ENCODE data around the gene SLC37A1. TPM values are rescaled to one million over a fixed set of nuclear protein-coding genes. Genes with fewer than 3 reads are reported as not detected.

Gene SLC37A1
- total RNA-seq = 100 to 1,000 TPM in 1 of 2 donors, 10 to 100 TPM in 1; 98.5 to 118 TPM

DNA sequence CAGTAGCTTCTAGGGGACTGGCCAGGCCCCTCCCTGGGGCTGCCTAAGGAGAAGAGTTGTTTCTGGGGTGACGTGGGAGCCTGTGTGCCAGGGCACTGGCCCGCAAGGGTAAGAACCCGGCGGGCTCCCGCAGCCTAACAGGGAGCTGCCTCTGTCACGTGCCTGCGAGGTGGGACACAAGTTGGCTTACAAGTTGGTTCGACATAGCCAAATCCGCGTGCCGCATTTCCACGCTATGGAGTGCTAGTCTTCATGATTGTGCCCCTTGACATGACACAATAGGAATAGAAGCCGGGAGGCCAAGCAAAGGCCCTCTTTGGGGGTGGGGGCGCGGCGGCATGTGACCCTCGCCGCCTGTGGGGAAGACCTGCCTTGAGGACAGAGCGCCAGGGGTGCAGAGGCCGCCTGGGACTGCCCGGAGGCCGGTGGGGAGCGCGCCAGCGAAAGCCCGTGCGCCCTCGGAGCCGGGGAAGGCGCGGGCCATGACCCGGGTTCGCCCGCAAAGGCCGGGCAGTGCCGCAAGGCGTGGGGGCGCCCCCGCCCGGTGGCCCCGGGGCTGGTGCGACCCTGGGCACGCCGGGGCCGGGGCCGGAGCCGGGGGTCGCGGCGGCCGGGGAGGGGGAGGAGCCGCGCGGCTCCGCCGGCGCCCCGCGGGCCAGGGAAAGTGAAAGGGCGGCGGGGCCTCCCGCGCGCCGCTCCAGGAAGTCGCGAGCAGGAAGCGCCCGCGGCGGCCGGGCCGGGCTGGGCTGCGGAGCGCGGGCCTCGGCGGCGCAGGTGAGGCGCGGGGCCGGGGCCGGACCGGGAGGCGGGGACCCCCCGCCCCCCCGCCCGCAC lies at the start of gene SLC37A1:
SLC37A1 (plus strand) TSS at position 702 of the 834 bp plus-strand sequence. CDS start 4,603 bp downstream, outside the sequence.
- DNase-seq = peak; percentile 46
- no peaks in the 10 kb centered on the region for H3K4me1 ChIP-seq
- peak within 1 kb of the TSS; percentile 84 for H3K4me3 ChIP-seq
- TF ChIP-seq, protein P1, sequence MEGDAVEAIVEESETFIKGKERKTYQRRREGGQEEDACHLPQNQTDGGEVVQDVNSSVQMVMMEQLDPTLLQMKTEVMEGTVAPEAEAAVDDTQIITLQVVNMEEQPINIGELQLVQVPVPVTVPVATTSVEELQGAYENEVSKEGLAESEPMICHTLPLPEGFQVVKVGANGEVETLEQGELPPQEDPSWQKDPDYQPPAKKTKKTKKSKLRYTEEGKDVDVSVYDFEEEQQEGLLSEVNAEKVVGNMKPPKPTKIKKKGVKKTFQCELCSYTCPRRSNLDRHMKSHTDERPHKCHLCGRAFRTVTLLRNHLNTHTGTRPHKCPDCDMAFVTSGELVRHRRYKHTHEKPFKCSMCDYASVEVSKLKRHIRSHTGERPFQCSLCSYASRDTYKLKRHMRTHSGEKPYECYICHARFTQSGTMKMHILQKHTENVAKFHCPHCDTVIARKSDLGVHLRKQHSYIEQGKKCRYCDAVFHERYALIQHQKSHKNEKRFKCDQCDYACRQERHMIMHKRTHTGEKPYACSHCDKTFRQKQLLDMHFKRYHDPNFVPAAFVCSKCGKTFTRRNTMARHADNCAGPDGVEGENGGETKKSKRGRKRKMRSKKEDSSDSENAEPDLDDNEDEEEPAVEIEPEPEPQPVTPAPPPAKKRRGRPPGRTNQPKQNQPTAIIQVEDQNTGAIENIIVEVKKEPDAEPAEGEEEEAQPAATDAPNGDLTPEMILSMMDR (IDR thresholded peaks at IDR 0.05) = no peak
- peak within 1 kb of the TSS; percentile 73 to 86 for H3K9ac ChIP-seq (ENCODE audit: low read depth in 2 of 2, low read length in 2 of 2)
- H3K36me3 ChIP-seq = no peaks in the 10 kb centered on the region
- H3K9me3 ChIP-seq = no peaks in the 10 kb centered on the region
- intact Hi-C loops (cut with DNase I) = no loop called here
- H3K27ac ChIP-seq = peak within 1 kb of the TSS; percentile 81
- no peaks in the 10 kb centered on the region for H3K27me3 ChIP-seq

DNA sequence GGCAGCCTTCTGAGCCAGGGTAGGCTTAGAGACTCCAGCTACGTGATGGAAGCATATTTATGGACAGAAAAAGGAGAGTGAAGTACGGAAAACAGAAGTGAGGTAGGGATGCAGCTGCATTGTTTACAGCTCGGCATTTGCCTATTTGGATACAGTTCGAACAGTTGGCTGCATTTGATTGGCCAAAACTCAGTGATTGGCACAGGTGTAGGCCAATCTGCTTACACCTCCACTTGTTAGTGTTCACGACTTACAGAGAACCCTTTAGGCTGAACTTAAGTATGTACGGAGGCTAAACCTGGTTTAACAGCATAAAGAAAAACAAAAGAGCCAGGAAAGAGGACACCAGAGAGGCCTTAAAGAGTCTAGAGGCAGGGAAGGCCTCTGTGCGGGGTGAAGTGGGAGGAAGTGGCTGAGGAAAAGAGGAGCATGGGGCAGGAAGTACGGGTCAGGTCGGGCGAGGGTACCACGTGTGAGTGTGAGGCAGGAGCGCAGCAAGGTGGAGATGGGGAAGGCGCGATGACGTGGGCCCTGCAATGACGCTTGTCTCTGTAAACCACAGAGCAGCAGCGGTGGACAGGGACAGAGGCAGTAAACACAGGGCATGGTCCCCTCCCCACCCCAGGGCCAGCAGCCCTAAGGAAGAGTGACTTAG lies 49.7 kb upstream of the SLC37A1 start:
- Histone ChIP-seq H3K4me3 (no peak overlapping the region), H3K27me3 (no peaks in the 10 kb centered on the region), H3K9ac (ENCODE audit: low read depth in 2 of 2, low read length in 2 of 2) (peak overlapping the region in 1 of 2 donors; percentile 51), H3K9me3 (no peaks in the 10 kb centered on the region), H3K36me3 (no peaks in the 10 kb centered on the region), H3K4me1 (peaks cover 44% of the 10 kb centered on the region), H3K27ac (peak overlapping the region; percentile 90)
- intact Hi-C loops (cut with DNase I) = no loop called here
- TF ChIP-seq, protein P1 (IDR thresholded peaks at IDR 0.05) = no peak
- peak; percentile 76 for DNase-seq

DNA sequence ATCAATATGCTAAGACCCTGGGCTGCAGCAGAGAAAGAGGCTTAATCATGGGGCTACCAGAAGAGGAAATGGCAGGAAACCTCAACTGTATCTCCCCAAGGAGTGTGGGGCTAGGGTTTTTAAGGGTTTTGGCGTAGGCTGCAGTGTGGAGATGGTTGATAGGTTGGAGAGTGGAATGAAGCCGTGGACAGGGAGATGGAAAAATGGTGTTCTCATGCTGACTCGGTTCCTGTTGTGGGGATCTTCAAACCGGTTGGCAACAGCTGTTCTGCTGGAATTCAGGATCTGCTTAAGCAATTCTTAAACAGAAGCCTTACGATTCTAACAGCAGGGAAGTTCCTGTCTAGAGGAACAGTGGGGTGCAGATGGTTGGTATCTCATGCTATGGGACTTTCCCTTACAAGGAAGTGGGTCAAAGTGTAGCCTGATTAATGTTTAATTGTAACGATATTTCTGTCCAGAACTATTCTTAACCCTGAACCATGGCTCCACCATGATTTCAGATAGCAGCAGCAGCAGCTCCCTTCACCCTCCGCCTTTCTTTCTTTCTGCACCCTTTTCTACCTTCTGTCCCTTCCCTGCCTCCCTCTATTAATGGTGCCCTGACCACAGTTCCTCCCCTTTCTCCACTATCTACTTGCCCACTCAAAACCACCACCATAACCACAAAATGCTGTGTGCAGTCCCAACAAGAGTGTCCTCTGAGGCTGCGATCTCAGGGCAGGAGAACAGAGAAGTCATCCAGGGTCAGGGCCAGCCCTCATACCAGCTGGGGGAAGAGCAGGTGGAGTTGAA lies 48.4 kb upstream of the SLC37A1 start:
- Histone ChIP-seq H3K4me3 (no peak overlapping the region), H3K9me3 (no peaks in the 10 kb centered on the region), H3K36me3 (no peaks in the 10 kb centered on the region), H3K27me3 (no peaks in the 10 kb centered on the region), H3K27ac (peak overlapping the region; percentile 90), H3K9ac (ENCODE audit: low read depth in 2 of 2, low read length in 2 of 2) (peak overlapping the region; percentile 38 to 47), H3K4me1 (peaks cover 42% of the 10 kb centered on the region)
- peak; percentile 64 for DNase-seq
- intact Hi-C loops (cut with DNase I) = loop anchor here (5.0 kb wide), 1 partner anchor 67 kb away; no protein-coding TSS in a partner anchor
- TF ChIP-seq, protein P1 (IDR thresholded peaks at IDR 0.05) = no peak

DNA sequence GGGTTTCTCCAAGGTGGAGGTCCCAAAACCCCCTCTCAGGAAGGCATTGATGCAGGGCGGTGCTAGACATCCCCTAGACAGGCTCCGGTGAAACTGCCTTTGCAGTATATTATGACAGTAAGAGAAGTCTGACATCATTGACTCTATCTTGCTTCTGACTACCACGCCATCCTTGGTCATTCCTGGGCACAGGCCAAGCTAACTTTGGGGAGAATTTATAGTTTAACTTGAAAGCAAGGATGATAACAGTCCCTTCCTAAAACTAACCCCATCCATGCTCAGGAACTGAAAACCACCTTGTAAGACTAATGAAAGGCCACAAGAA lies 47.9 kb upstream of the SLC37A1 start:
- H3K27ac ChIP-seq = peak overlapping the region; percentile 90
- DNase-seq = no peak
- no peaks in the 10 kb centered on the region for H3K9me3 ChIP-seq
- H3K36me3 ChIP-seq = no peaks in the 10 kb centered on the region
- H3K9ac ChIP-seq (ENCODE audit: low read depth in 2 of 2, low read length in 2 of 2) = peak overlapping the region; percentile 38 to 47
- peaks cover 37% of the 10 kb centered on the region for H3K4me1 ChIP-seq
- TF ChIP-seq, protein P1 (IDR thresholded peaks at IDR 0.05) = no peak
- no peak overlapping the region for H3K4me3 ChIP-seq
- no peaks in the 10 kb centered on the region for H3K27me3 ChIP-seq
- intact Hi-C loops (cut with DNase I) = loop anchor here (5.0 kb wide), 1 partner anchor 67 kb away; no protein-coding TSS in a partner anchor

DNA sequence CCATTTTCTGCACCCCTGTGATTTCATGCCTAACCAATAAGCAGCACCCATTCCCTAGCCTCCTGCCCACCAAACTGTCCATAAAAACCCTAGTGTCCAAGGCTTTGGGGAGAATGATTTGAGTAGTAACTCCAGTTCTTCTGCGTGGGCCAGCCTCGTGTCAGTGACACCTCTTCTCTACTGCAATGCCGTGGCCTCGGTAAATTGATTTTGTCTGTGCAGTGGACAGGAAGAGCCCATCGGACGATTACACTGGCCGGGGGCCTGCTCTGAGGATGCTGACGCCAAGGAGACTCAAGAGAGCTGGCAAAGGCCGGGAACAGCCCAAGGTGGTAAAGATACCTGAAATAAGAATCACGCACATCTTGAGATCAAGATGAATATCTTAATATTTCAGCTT lies 47.0 kb upstream of the SLC37A1 start:
- intact Hi-C loops (cut with DNase I) = loop anchor here (5.0 kb wide), 1 partner anchor 66 kb away; no protein-coding TSS in a partner anchor
- H3K9ac ChIP-seq (ENCODE audit: low read depth in 2 of 2, low read length in 2 of 2) = no peak overlapping the region
- H3K27me3 ChIP-seq = no peaks in the 10 kb centered on the region
- no peak overlapping the region for H3K4me3 ChIP-seq
- DNase-seq = no peak
- peaks cover 31% of the 10 kb centered on the region for H3K4me1 ChIP-seq
- no peaks in the 10 kb centered on the region for H3K9me3 ChIP-seq
- no peaks in the 10 kb centered on the region for H3K36me3 ChIP-seq
- no peak overlapping the region for H3K27ac ChIP-seq
- TF ChIP-seq, protein P1 (IDR thresholded peaks at IDR 0.05) = no peak

Data from colonic mucosa (tissue), 4 donors.